HG03457 (cell line): Measurements from ENCODE around the gene KRT40.
"Not testable (repeated sequence)": the region's sequence is repeated elsewhere in the genome, so short reads cannot be mapped to it uniquely, and the experiment has no call there.

ENCODE experiments used
- ATAC-seq: cut with Tn5 transposase; IDR thresholded peaks from one replicate; pipeline ENCODE4 v1.9.1; 2021; ENCODE audit warnings: moderate number of reproducible peaks; ENCODE audit not compliant: unreplicated experiment

The KRT40 gene

DNA sequence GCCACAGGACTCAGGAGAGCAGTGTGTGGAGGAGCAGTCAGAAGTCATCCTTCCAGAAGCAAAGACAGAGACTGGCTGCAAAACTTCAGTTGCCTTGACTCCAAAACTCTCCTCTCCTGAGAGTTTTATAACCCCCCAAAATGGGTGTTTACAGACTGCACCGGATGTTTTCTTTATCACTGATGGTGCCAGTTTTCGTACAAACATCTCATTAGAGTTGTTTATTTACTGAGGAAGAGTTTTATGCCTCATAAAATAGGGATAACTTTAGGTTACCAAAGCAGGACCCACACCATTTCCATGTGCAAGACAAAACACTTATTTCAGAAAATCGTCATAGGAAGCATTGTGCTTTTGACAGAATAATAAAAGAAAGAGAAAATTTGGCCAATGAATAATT, at the start of gene KRT40:
Gene KRT40 (minus strand): TSS at position 101 of the 400 bp plus-strand sequence. CDS start 53 bp downstream, at position 48.
- ATAC-seq, result no peak

GRCh38 chr17:41029633-41030245, 45.6 kb upstream of the KRT40 start, which contains the start of gene KRTAP1-4:
Gene KRTAP1-4, minus strand, starts transcription at chr17:41030195. Its CDS starts 117 bp downstream, at chr17:41030078.
- no peak for ATAC-seq

DNA sequence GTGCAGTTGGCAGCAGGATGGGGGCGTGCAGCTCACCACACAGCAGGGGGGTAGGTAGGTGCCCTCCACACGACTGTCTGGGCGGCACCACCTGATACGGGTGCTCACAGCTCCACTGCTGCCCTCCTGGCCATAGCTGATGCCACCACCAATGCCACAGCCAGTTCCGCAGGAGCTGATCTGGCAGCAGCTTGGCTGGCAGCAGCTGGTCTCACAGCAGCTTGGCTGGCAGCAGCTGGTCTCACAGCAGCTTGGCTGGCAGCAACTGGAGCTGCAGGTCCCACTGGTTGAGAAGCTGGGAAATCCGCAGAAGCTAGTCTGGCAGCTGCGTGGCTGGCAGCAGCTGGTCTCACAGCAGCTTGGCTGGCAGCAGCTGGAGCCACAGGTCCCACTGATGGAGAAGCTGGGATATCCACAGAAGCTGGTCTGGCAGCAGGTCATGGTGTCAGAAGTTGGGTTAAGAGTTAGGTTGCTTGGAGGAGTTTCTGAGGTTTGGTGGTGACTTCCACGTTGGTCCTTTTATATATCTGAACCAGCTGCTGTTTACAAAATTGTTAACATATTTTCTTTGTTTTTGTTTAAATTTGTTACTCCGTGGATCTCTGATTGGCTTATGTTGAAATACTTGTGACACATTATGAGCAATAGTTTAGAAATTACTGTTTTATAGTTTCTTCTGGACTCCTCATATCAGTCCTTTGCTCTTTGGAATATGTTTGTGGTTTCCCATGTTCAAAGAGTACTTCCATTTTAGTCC, 42.8 kb upstream of the KRT40 start, which contains the start of gene KRTAP1-5:
Gene KRTAP1-5 (minus strand): TSS at position 494 of the 757 bp plus-strand sequence. CDS start 53 bp downstream, at position 441.
- ATAC-seq, result no peak

GRCh38 chr17:41024697-41025096, 40.6 kb upstream of the KRT40 start:
- ATAC-seq, result no peak

- ATAC-seq, result no peak
Observed at GRCh38 chr17:41020336-41020735, 36.2 kb upstream of the KRT40 start.

DNA sequence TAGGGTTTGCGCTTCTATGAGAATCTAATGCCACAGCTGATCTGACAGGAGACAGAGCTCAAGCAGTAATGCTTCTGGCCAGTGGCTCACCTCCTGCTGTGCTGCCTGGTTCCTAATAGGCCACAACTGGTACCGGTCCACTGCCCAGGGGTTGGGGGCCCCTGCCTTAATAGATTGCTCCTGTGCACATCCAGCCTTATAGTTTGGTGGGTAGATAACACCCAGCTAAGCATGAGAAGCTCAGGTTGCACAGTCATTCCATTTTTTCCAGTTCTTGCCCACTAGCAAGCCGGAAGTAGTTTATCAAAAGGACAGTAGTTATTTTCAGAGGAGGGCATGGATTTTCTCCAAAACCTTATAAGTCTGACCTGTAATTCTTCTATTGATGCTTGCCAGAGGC, 35.3 kb upstream of the KRT40 start:
- no peak for ATAC-seq

DNA sequence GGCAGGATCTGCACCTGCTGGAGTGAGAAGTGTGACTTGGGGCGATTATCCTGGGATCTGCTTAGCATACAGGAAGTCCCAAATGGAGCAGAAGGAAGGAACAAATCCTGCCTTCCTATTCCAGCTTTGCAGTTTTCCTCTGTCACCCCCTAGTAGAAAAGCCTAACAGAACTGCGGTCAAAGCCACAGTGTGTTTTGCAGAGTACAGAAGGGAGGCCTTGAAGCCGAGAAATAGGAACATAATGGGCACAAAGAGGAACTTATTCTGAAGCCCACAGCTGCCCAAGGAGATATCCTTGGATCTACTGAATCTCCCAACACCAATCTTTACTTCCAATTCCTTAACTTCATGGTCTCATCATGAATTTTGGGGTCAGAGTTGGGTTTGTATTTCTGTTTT, 34.4 kb upstream of the KRT40 start:
- ATAC-seq, result no peak

- ATAC-seq, result no peak
Observed at GRCh38 chr17:41016578-41017215, 32.6 kb upstream of the KRT40 start.

DNA sequence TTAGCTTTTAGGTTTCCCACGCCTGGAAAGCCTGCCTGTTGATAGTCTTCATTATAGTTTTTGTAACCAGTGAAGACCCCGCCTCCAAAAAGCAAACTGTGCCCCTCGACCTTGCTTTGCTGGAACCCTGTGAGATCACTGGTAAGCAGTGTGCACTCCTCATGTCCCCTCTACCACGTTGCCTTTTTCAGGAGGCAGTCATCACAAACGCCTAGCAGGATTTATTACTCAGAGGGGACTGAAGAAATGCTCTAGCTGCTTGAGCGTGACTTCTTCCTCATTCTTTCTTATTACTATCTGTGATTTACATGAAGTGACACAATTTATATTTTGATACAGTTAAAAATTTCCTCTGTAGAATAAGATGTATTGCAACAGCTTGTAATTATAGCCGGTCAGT, 31.3 kb upstream of the KRT40 start:
- no peak for ATAC-seq

DNA sequence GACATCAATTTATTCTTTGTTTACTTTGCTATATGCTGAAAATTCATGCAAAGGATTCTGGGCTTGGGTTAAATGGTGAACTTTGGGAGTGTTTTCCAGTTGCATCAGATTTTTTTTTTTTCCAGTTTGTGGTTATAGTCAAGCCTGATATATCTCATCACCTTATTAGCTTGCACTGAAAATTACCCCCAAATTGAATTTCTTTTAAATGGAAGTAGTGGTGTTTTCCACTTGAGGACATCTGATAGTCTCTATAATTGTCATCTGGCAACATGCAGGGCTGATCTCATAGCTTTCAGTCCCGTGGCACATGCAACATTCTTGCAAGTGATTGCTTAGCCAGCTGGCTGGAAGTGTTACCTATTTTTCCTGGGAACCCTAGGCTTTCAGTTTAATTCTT, 29.5 kb upstream of the KRT40 start:
- ATAC-seq, result no peak

GRCh38 chr17:41013181-41013580, 29.1 kb upstream of the KRT40 start:
- no peak for ATAC-seq

DNA sequence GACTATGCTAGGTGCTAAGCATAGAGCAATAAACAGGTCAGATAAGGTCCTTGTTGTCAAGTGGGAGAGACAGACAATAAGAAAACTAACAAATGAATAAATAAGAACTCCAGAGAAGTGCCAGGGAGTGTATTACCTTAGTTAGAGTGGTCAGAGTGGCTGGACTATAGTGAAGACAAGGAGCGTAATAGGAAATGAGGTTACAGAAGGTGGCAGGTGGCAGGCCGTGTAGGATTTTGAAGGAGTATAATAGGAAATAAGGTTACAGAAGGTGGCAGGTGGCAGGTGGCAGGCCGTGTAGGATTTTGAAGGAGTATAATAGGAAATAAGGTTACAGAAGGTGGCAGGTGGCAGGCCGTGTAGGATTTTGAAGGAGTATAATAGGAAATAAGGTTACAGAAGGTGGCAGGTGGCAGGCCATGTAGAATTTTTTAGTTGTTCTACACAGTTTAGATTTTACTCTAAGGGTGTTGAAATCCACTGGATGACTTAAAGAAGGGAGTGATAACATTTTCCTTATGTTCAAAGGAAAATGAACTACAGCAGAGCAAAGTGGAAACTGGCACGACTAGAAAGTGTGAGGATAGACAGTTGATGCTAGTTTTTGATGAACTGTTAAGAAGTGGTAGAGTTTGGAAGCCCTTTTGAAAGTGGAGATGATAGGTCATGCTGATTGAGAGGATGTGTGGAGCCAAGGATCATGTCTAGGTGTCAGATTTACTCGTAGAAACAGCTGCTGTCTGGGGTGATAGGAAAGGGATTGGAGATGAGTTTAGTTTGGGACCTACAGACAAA, 28.4 kb upstream of the KRT40 start:
- no peak for ATAC-seq

GRCh38 chr17:41010441-41010840, 26.3 kb upstream of the KRT40 start:
- ATAC-seq, result no peak

DNA sequence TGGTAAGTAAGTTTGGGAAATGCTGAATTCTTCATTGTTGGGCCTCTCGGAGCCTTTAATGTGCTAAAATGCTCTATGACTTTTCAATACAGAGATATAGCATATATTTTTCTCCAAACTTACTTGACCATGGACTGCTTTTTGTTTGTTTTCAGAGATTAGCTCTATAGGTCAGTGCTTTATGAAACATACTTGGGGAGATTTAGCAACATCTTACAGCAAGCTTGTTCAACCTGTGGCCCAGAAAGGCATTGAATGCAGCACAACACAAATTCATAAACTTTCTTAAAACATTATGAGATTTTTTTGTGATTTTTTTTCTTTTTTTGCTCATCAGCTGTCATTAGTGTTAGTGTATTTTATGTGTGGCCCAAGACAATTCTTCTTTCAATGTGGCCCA, 25.8 kb upstream of the KRT40 start:
- ATAC-seq, result no peak

- no peak for ATAC-seq
Observed at GRCh38 chr17:41009301-41009760, 25.2 kb upstream of the KRT40 start.

GRCh38 chr17:41008811-41009210, 24.7 kb upstream of the KRT40 start, which contains the start of gene KRTAP3-1:
Gene KRTAP3-1, minus strand, starts transcription at chr17:41009128. Its CDS starts 54 bp downstream, at chr17:41009074.
- no peak for ATAC-seq

DNA sequence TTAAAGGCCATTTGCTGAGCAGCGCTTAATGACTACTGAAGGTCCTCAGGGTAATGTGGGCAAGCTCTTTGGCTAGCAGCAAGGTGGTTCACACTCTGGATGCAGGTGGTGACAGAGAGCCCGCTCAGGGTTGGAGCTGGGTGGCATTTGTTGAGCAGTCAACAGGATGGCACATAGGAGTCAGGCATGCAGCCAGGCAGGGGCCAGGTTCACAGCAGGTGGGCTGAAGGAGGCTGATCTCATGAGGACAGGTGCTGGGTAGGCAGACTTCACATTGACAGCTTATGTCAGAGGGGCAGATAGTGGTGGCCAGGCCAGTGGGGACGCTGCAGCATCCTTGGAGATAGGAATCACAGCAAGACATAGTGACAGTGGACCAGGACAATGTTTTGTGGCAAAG, 20.3 kb upstream of the KRT40 start:
- no peak for ATAC-seq

GRCh38 chr17:41003926-41004325, 19.8 kb upstream of the KRT40 start:
- ATAC-seq, result no peak

GRCh38 chr17:41002814-41003213, 18.7 kb upstream of the KRT40 start:
- ATAC-seq, result no peak

DNA sequence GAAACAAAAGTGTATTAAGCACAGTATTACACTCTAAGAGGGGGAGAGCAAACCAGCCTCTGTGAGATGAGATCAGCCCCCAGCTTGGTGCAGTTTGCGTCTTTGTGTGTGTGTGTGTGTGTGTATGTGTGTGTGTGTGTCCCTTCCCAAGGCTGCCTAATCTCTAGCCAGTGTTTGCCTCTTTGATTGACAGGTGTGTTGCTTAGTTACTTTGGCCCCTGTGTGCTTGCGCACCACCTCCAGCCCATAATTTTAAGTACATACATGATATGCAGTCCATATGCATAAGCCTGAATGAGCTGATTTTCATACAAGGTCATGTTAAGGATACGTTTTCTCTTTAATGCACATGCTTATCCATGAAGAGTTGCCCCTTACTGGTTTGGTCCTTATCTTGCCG, 17.7 kb upstream of the KRT40 start:
- no peak for ATAC-seq

GRCh38 chr17:40999563-40999962, 15.4 kb upstream of the KRT40 start, which contains the start of gene KRTAP3-2:
Gene KRTAP3-2, minus strand, starts transcription at chr17:40999906. Its CDS starts 53 bp downstream, at chr17:40999853.
- not testable (repeated sequence) for ATAC-seq
